A549 (cell line): Measurements from ENCODE around the gene FMO4. TPM values are rescaled to one million over a fixed set of nuclear protein-coding genes. Genes with fewer than 3 reads are reported as not detected.

ENCODE experiments used
- ATAC-seq, 2 experiments: fragments of 200-7000 bp in 1 of 2; fragments of >200 bp in 1 of 2; cut with Nextera tagmentation in 1 of 2; cut with Tn5 transposase in 1 of 2; 3 replicates each; pipeline versions ENCODE4 v1.8.0 to v1.9.1; 2018 to 2020; ENCODE audit warnings: mild to moderate bottlenecking in 1 of 2, moderate library complexity in 1 of 2
- CTCF ChIA-PET: fragments of 300-600 bp; sonication (Branson Sonifier 250); formaldehyde crosslinking; extraction: SDS; loops from one replicate; lab custom pipeline; 2021; ENCODE audit warnings: antibody characterized with exemption, inconsistent platforms; lab: Yijun Ruan, JAX
- POLR2A ChIA-PET: fragments of 350-600 bp; formaldehyde crosslinking; extraction: SDS; loops from one replicate; lab custom pipeline; 2021; ENCODE audit warnings: antibody characterized with exemption, inconsistent platforms; lab: Yijun Ruan, JAX
- DNase-seq, 2 experiments: peaks; one replicate each; pipeline versions ENCODE4 v3.0.0 to v3.0.0-alpha.2; 2011 to 2016; ENCODE audit warnings: low read depth in 1 of 2, low spot score in 1 of 2
- FAIRE-seq: peaks from 2 replicates; lab custom pipeline; 2011; peaks lifted over from hg19 to GRCh38; lab: Jason Lieb, UNC
- H3K27ac ChIP-seq, 2 experiments: fragments of >200 bp; sonication (Bioruptor Twin); formaldehyde crosslinking; 3 replicates each; pipeline ENCODE4 v1.5.1; 2016 to 2017
- H3K4me1 ChIP-seq: fragments of >200 bp; sonication (Bioruptor Twin); formaldehyde crosslinking; 3 replicates; pipeline ENCODE4 v1.6.1; 2016
- H3K4me2 ChIP-seq: fragments of >200 bp; sonication (Bioruptor Twin); formaldehyde crosslinking; 3 replicates; pipeline ENCODE4 v1.6.1; 2016
- H3K4me3 ChIP-seq: fragments of >200 bp; sonication (Bioruptor Twin); formaldehyde crosslinking; 3 replicates; pipeline ENCODE4 v1.5.1; 2016
- H3K9me3 ChIP-seq: fragments of >200 bp; sonication (Bioruptor Twin); formaldehyde crosslinking; 3 replicates; pipeline ENCODE4 v1.6.1; 2016
- CEBPB ChIP-seq, 2 experiments: fragments of >200 bp in 1 of 2; sonication (Bioruptor Twin) in 1 of 2; formaldehyde crosslinking in 1 of 2; IDR thresholded peaks; 2 replicates each; pipeline ENCODE4 v1.6.1; 2012 to 2016
- CHD2 ChIP-seq: fragments of 150-350 bp; IDR thresholded peaks from 2 replicates; pipeline ENCODE4 v1.6.1; 2014; ENCODE audit warnings: low read length; ENCODE audit not compliant: partially characterized antibody
- CHD4 ChIP-seq: fragments of 200-600 bp; sonication (generic); IDR thresholded peaks from 2 replicates; pipeline ENCODE4 v1.6.1; 2016; ENCODE audit warnings: antibody characterized with exemption, mild to moderate bottlenecking, borderline replicate concordance
- EHMT2 ChIP-seq: fragments of 200-600 bp; sonication (generic); IDR thresholded peaks from 2 replicates; pipeline ENCODE4 v1.6.1; 2016; ENCODE audit warnings: antibody characterized with exemption, low read depth, mild to moderate bottlenecking, moderate library complexity
- ESRRA ChIP-seq: fragments of 150-350 bp; IDR thresholded peaks from 2 replicates; pipeline ENCODE4 v1.6.1; 2014; ENCODE audit warnings: mild to moderate bottlenecking, low read length, borderline replicate concordance
- HOXB5 ChIP-seq: fragments of 250-450 bp; sonication (Bioruptor Pico); IDR thresholded peaks from 2 replicates; pipeline ENCODE4 v1.5.0; 2020; ENCODE audit warnings: mild to moderate bottlenecking, moderate library complexity
- KDM5A ChIP-seq: fragments of 200-600 bp; sonication (generic); IDR thresholded peaks from 2 replicates; pipeline ENCODE4 v1.6.1; 2016; ENCODE audit warnings: antibody characterized with exemption, mild to moderate bottlenecking
- NPAS2 ChIP-seq: fragments of 250-450 bp; sonication (Bioruptor Pico); IDR thresholded peaks from 2 replicates; pipeline ENCODE4 v1.8.0; 2022; ENCODE audit warnings: mild to moderate bottlenecking, moderate library complexity, borderline replicate concordance
- RNF2 ChIP-seq: fragments of 200-600 bp; sonication (generic); IDR thresholded peaks from 2 replicates; pipeline ENCODE4 v1.6.1; 2016; ENCODE audit warnings: low read depth, mild to moderate bottlenecking, antibody characterized with exemption, moderate library complexity, borderline replicate concordance
- SMC3 ChIP-seq: fragments of >200 bp; sonication (Bioruptor Twin); formaldehyde crosslinking; IDR thresholded peaks from 3 replicates; pipeline ENCODE4 v1.6.1; 2018; ENCODE audit warnings: inconsistent platforms
- SREBF2 ChIP-seq: fragments of 450-650 bp; IDR thresholded peaks from 2 replicates; pipeline ENCODE4 v1.6.1; 2014; ENCODE audit warnings: mild to moderate bottlenecking, moderate library complexity
- ZSCAN20 ChIP-seq: fragments of 250-450 bp; sonication (Bioruptor Pico); IDR thresholded peaks from 2 replicates; pipeline ENCODE4 v1.8.0; 2022; ENCODE audit warnings: mild to moderate bottlenecking, moderate library complexity
- WGBS: methylation state at CpG from one replicate; pipeline ENCODE4 v1.1.6; 2017; ENCODE audit errors: missing lambda C conversion rate; 5-methylcytosine and 5-hydroxymethylcytosine counted together
- polyA plus RNA-seq, 4 experiments: library from polyadenylated mRNA; depleted of rRNA in 3 of 4; stranded (reverse); fragments of >200 nt; fragmentation: RNase III in 1 of 4; extraction: RNeasy Plus Mini Kit Qiagen cat#74134 plus additional on column Dnase treatment in 1 of 4; gene quantifications; 2 replicates in 3 of 4; 3 replicates in 1 of 4; pipeline ENCODE4 v1.2.3, GENCODE V29; 2011 to 2017
- TF ChIP-seq, protein P1 (sequence below): fragments of 150-350 bp; IDR thresholded peaks from 2 replicates; pipeline ENCODE4 v1.6.1; 2014; ENCODE audit warnings: low read depth, mild to moderate bottlenecking, low read length
- TF ChIP-seq, protein P2 (sequence below): fragments of >200 bp; sonication (Bioruptor Twin); formaldehyde crosslinking; IDR thresholded peaks from 3 replicates; pipeline ENCODE4 v1.5.1; 2016
- TF ChIP-seq, protein P3 (sequence below): IDR thresholded peaks from 2 replicates; pipeline ENCODE4 v1.6.1; 2012; ENCODE audit warnings: low read depth, borderline replicate concordance
- TF ChIP-seq, protein P4 (sequence below): fragments of 200-600 bp; sonication (generic); IDR thresholded peaks from 2 replicates; pipeline ENCODE4 v1.6.1; 2016; ENCODE audit warnings: antibody characterized with exemption, mild to moderate bottlenecking, moderate library complexity

Gene FMO4
- polyA plus RNA-seq, 2 of the 4 experiments (the other 2 are of a cell fraction) = 0.32 to 1.9 TPM

DNA sequence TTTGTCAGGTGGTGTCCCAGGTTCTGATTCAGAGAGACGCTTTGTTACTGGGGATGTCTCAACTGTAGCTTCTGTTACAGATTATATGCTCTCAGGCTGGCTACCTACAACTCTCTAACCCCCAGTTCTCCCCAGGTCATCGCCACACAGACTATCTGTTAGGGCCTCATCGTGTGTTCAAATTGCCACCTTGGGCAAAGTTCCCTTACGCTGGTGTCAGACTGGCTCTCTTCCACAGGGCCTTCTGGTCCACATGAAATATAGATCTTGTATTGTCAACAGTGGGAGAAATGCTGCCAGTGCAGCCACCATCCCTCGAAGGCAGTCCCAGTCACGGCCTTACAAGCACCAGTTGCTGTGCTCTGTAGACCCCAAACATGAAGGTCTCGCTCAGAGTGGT lies 15.3 kb downstream of the FMO4 start:
- FAIRE-seq (no peak), DNase-seq (no peak), ATAC-seq (no peak)
- ChIA-PET POLR2A (no interaction called here), CTCF (no interaction called here)
- Histone ChIP-seq H3K4me2 (no peak overlapping the region), H3K9me3 (no peaks in the 10 kb centered on the region), H3K4me3 (no peak overlapping the region), H3K27ac (no peak overlapping the region), H3K4me1 (no peaks in the 10 kb centered on the region)
- 55% methylated on average over 7 of the region's 7 CpGs for WGBS
- no peak for TF ChIP-seq CHD2

DNA sequence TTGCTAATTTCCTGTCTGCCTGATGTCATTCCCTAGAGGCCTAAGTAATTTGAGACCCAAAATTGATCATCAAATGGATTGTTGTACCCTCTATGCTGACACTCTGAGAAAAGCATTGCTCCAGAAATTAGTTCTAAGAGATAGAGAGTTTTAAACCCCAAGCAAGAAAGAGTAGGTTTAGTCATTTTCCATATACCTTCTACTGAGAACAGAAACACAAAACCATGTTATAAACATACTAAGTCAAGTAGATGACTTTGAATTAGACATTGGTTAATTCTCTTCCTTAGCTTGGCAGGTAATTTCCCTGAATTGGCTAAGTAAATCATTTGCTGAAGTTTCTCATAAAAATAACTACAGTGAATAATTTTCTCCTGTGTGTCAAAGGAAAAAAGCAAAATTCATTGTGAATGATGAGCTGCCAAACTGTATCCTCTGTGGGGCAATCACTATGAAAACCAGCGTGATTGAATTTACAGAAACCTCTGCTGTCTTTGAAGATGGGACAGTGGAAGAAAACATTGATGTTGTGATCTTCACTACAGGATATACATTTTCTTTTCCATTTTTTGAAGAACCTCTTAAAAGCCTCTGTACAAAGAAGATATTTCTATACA lies 20.1 kb downstream of the FMO4 start:
- no peak for FAIRE-seq
- no peaks in the 10 kb centered on the region for H3K9me3 ChIP-seq
- TF ChIP-seq, protein P1, sequence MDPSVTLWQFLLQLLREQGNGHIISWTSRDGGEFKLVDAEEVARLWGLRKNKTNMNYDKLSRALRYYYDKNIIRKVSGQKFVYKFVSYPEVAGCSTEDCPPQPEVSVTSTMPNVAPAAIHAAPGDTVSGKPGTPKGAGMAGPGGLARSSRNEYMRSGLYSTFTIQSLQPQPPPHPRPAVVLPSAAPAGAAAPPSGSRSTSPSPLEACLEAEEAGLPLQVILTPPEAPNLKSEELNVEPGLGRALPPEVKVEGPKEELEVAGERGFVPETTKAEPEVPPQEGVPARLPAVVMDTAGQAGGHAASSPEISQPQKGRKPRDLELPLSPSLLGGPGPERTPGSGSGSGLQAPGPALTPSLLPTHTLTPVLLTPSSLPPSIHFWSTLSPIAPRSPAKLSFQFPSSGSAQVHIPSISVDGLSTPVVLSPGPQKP = no peak
- TF ChIP-seq, protein P2, sequence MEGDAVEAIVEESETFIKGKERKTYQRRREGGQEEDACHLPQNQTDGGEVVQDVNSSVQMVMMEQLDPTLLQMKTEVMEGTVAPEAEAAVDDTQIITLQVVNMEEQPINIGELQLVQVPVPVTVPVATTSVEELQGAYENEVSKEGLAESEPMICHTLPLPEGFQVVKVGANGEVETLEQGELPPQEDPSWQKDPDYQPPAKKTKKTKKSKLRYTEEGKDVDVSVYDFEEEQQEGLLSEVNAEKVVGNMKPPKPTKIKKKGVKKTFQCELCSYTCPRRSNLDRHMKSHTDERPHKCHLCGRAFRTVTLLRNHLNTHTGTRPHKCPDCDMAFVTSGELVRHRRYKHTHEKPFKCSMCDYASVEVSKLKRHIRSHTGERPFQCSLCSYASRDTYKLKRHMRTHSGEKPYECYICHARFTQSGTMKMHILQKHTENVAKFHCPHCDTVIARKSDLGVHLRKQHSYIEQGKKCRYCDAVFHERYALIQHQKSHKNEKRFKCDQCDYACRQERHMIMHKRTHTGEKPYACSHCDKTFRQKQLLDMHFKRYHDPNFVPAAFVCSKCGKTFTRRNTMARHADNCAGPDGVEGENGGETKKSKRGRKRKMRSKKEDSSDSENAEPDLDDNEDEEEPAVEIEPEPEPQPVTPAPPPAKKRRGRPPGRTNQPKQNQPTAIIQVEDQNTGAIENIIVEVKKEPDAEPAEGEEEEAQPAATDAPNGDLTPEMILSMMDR = no peak
- TF ChIP-seq RNF2 = no peak
- TF ChIP-seq HOXB5 (CRISPR knock-in tag) = no peak
- TF ChIP-seq NPAS2 (CRISPR knock-in tag) = no peak
- no peak for TF ChIP-seq SREBF2
- no peak for TF ChIP-seq KDM5A
- no peak for TF ChIP-seq ZSCAN20 (CRISPR knock-in tag)
- TF ChIP-seq ESRRA = no peak
- no peak for TF ChIP-seq CEBPB (IDR thresholded peaks at IDR 0.05)
- no peak for TF ChIP-seq SMC3
- TF ChIP-seq, protein P3, sequence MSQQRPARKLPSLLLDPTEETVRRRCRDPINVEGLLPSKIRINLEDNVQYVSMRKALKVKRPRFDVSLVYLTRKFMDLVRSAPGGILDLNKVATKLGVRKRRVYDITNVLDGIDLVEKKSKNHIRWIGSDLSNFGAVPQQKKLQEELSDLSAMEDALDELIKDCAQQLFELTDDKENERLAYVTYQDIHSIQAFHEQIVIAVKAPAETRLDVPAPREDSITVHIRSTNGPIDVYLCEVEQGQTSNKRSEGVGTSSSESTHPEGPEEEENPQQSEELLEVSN = no peak
- TF ChIP-seq, protein P4, sequence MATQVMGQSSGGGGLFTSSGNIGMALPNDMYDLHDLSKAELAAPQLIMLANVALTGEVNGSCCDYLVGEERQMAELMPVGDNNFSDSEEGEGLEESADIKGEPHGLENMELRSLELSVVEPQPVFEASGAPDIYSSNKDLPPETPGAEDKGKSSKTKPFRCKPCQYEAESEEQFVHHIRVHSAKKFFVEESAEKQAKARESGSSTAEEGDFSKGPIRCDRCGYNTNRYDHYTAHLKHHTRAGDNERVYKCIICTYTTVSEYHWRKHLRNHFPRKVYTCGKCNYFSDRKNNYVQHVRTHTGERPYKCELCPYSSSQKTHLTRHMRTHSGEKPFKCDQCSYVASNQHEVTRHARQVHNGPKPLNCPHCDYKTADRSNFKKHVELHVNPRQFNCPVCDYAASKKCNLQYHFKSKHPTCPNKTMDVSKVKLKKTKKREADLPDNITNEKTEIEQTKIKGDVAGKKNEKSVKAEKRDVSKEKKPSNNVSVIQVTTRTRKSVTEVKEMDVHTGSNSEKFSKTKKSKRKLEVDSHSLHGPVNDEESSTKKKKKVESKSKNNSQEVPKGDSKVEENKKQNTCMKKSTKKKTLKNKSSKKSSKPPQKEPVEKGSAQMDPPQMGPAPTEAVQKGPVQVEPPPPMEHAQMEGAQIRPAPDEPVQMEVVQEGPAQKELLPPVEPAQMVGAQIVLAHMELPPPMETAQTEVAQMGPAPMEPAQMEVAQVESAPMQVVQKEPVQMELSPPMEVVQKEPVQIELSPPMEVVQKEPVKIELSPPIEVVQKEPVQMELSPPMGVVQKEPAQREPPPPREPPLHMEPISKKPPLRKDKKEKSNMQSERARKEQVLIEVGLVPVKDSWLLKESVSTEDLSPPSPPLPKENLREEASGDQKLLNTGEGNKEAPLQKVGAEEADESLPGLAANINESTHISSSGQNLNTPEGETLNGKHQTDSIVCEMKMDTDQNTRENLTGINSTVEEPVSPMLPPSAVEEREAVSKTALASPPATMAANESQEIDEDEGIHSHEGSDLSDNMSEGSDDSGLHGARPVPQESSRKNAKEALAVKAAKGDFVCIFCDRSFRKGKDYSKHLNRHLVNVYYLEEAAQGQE = no peak
- TF ChIP-seq CHD4 = no peak
- TF ChIP-seq EHMT2 = no peak
- CTCF ChIA-PET = interaction anchor here (0.7 to 1.0 kb wide), 2 partner anchors 10 to 16 kb away, joined by 3 read pairs; no protein-coding TSS in a partner anchor
- no peak for DNase-seq
- WGBS = 82% methylated on average over 1 of the region's 1 CpG
- H3K4me3 ChIP-seq = no peak overlapping the region
- ATAC-seq = no peak
- H3K4me1 ChIP-seq = no peaks in the 10 kb centered on the region
- no peak overlapping the region for H3K27ac ChIP-seq
- POLR2A ChIA-PET = no interaction called here
- H3K4me2 ChIP-seq = no peak overlapping the region
